Aorta (tissue), 5 donors: ENCODE data around the gene FAM236B. TPM values are rescaled to one million over a fixed set of nuclear protein-coding genes. Genes with fewer than 3 reads are reported as not detected.
"Not testable (repeated sequence)": the region's sequence is repeated elsewhere in the genome, so short reads cannot be mapped to it uniquely, and the experiment has no call there.

Source experiments
- ATAC-seq: fragments of 200-7000 bp; cut with Tn5 transposase; one replicate; pipeline ENCODE4 v1.9.1; 2022; ENCODE audit warnings: moderate library complexity; ENCODE audit not compliant: low FRiP score
- DNase-seq, 2 donors: peaks; one replicate each; pipeline ENCODE4 v3.0.0-alpha.2; 2020
- H3K27ac ChIP-seq, 2 donors: one replicate each; pipeline ENCODE4 v1.5.1; 2013; ENCODE audit warnings: low read length in 2 of 2, mild to moderate bottlenecking in 2 of 2, moderate library complexity in 2 of 2, control low read depth in 1 of 2, inconsistent platforms in 1 of 2, low read depth in 1 of 2
- H3K27me3 ChIP-seq, 2 donors: one replicate each; pipeline ENCODE4 v1.6.1; 2013; ENCODE audit warnings: control low read depth in 1 of 2, low read length in 1 of 2, mild to moderate bottlenecking in 1 of 2, moderate library complexity in 1 of 2; ENCODE audit not compliant: insufficient read depth in 2 of 2, control insufficient read depth in 1 of 2
- H3K36me3 ChIP-seq, 2 donors: one replicate each; pipeline ENCODE4 v1.6.1; 2013; ENCODE audit warnings: control low read depth in 1 of 2, low read length in 1 of 2, mild to moderate bottlenecking in 1 of 2; ENCODE audit not compliant: insufficient read depth in 2 of 2, control insufficient read depth in 1 of 2
- H3K4me1 ChIP-seq, 2 donors: one replicate each; pipeline ENCODE4 v1.6.1; 2013; ENCODE audit warnings: low read length in 2 of 2, control low read depth in 1 of 2, mild to moderate bottlenecking in 1 of 2, moderate library complexity in 1 of 2; ENCODE audit not compliant: insufficient read depth in 2 of 2, control insufficient read depth in 1 of 2
- H3K4me3 ChIP-seq, 2 donors: one replicate each; pipeline ENCODE4 v1.5.1; 2013; ENCODE audit warnings: low read length in 2 of 2, control low read depth in 1 of 2, mild to moderate bottlenecking in 1 of 2
- H3K9me3 ChIP-seq: one replicate; pipeline ENCODE4 v1.6.1; 2013; ENCODE audit warnings: mild to moderate bottlenecking, low read length; ENCODE audit not compliant: control insufficient read depth
- WGBS, 2 donors: extraction: QIAGEN DNeasy Blood & Tissue Kit; methylation state at CpG; one replicate each; pipeline ENCODE4 v1.1.7; 2013; 5-methylcytosine and 5-hydroxymethylcytosine counted together
- intact Hi-C, 2 donors: fragments of 100-400 bp; cut with DNase I; formaldehyde crosslinking; loops; one replicate each; pipeline versions ENCODE4 v1.14.2 to v1.15.0; 2022
- long read RNA-seq, 2 donors: library from polyadenylated mRNA; unstranded; transcript quantifications; one replicate each; pipeline ENCODE4 v2.0.0, GENCODE V29; 2020 to 2021
- polyA plus RNA-seq, 2 donors: library from polyadenylated mRNA; stranded (reverse); fragments of 200-250 nt; gene quantifications; one replicate each; pipeline ENCODE4 v1.2.3, GENCODE V29; 2013
- total RNA-seq, 2 donors: library from RNA; stranded (reverse); fragmentation: NEBNext Ultra II Directional; extraction: Animal tissue kit (Norgen Biotek cat#: 25700); gene quantifications; one replicate each; pipeline ENCODE4 v1.2.1, GENCODE V29; 2021
- donor health status: healthy with polysubstance abuse.
- donor health status: Bipolar disorder and iron deficiency.
- donor health status: DM: no; HTN: no; CAD: no.
- donor health status: DM: no; HTN: no; CAD: no.
- donor health status: DM: yes; HTN: yes; CAD: no.

Gene FAM236B
- total RNA-seq, result not detected
- not detected for polyA plus RNA-seq
- long read RNA-seq, donor 1, result 0 reads
- long read RNA-seq, donor 2, result 0 reads

- ATAC-seq, intact Hi-C loops: not testable (repeated sequence)
These were observed at the start of gene FAM236B for GRCh38 chrX:72782560-72782959. TSS of gene FAM236B (minus strand) at chrX:72782660. CDS start at chrX:72782560, 100 bp downstream.

GRCh38 chrX:72830701-72831100 lies 48.2 kb upstream of the FAM236B start:
- H3K4me1 ChIP-seq, H3K4me3 ChIP-seq, H3K36me3 ChIP-seq, intact Hi-C loops, ATAC-seq, DNase-seq, H3K9me3 ChIP-seq, H3K27me3 ChIP-seq, H3K27ac ChIP-seq: not testable (repeated sequence)
- no CpG with 5 or more reads among the region's 13 CpGs for WGBS, 2 donors

More at GRCh38 chrX:72782560-72782959, at the start of gene FAM236B:
- H3K9me3 ChIP-seq, H3K27me3 ChIP-seq, H3K36me3 ChIP-seq, DNase-seq, H3K27ac ChIP-seq, H3K4me1 ChIP-seq, H3K4me3 ChIP-seq: not testable (repeated sequence)
- no CpG with 5 or more reads among the region's 15 CpGs for WGBS, 2 donors

GRCh38 chrX:72808110-72808509 lies 25.6 kb upstream of the FAM236B start, which contains the start of gene FAM236D:
TSS of gene FAM236D (minus strand) at chrX:72808210. CDS start at chrX:72808110, 100 bp downstream.
- H3K9me3 ChIP-seq, DNase-seq, H3K27me3 ChIP-seq, H3K27ac ChIP-seq, H3K36me3 ChIP-seq, H3K4me3 ChIP-seq, intact Hi-C loops, H3K4me1 ChIP-seq, ATAC-seq: not testable (repeated sequence)
- no CpG with 5 or more reads among the region's 13 CpGs for WGBS, 2 donors

- H3K36me3 ChIP-seq, H3K4me1 ChIP-seq, H3K27me3 ChIP-seq, intact Hi-C loops, ATAC-seq, DNase-seq, H3K9me3 ChIP-seq, H3K4me3 ChIP-seq, H3K27ac ChIP-seq: not testable (repeated sequence)
- 97 to 100% methylated on average over 1 of the region's 3 CpGs for WGBS, 2 donors
These were observed 7.9 kb upstream of the FAM236B start for GRCh38 chrX:72790390-72790789.

- WGBS, 2 donors, result no CpG with 5 or more reads among the region's 1 CpG
- intact Hi-C loops, H3K36me3 ChIP-seq, H3K27me3 ChIP-seq, H3K4me1 ChIP-seq, H3K27ac ChIP-seq, H3K9me3 ChIP-seq, DNase-seq, H3K4me3 ChIP-seq, ATAC-seq: not testable (repeated sequence)
These were observed 5.7 kb upstream of the FAM236B start for GRCh38 chrX:72788142-72788541.

DNA sequence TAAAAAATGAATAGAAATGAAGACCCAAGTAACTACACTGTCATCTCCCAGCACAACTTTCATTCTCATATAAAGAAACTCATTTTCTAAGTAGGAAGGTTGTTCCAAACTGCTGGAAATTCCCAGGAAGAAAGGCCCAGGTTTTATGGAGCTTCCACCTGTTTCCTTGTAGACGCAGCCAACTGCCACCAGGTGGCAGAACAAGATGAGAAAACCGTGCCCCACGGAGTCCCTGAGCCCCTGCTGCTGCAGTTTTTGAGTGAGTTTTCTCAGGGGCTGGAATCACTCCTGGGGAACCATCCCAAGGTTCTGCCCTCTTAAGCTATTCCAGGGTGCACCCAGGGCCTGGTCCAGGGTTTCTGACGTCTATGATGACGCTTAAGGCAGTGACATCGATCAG lies 1.5 kb upstream of the FAM236B start:
- H3K4me3 ChIP-seq, intact Hi-C loops, H3K9me3 ChIP-seq, DNase-seq, ATAC-seq, H3K27me3 ChIP-seq, H3K36me3 ChIP-seq, H3K4me1 ChIP-seq, H3K27ac ChIP-seq: not testable (repeated sequence)
- no CpG with 5 or more reads among the region's 6 CpGs for WGBS, 2 donors

- H3K36me3 ChIP-seq, H3K27me3 ChIP-seq, H3K9me3 ChIP-seq, H3K27ac ChIP-seq, H3K4me1 ChIP-seq, ATAC-seq, H3K4me3 ChIP-seq, DNase-seq, intact Hi-C loops: not testable (repeated sequence)
- no CpG with 5 or more reads among the region's 8 CpGs for WGBS, 2 donors
These were observed 991 bp upstream of the FAM236B start for GRCh38 chrX:72783365-72783936.

DNA sequence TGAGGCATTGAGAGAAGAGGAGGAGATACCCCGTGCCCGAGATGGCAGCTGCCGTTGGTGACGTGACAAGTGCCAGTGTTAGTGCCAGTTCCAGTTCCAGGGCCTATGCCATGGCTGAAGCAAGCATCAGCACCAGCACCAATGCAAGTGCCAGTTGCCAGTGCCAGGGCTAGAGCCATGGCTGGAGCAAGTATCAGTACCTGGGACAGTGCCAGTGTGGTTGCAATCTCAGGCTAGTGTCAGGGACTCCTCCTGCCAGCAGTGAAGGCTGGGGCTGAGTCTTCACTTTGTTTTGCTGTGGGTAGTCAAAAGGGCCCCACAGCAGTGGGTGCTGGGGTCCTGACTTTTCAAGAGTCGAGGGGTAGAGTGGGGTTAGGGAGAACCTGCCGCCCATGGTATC lies 4.3 kb downstream of the FAM236B start:
- H3K36me3 ChIP-seq, H3K27me3 ChIP-seq, H3K9me3 ChIP-seq, intact Hi-C loops, ATAC-seq, H3K27ac ChIP-seq, H3K4me1 ChIP-seq, DNase-seq, H3K4me3 ChIP-seq: not testable (repeated sequence)
- no CpG with 5 or more reads among the region's 6 CpGs for WGBS, 2 donors

GRCh38 chrX:72777467-72777790 lies 5.0 kb downstream of the FAM236B start:
- H3K9me3 ChIP-seq, H3K27me3 ChIP-seq, H3K4me3 ChIP-seq, intact Hi-C loops, H3K36me3 ChIP-seq, DNase-seq, H3K27ac ChIP-seq, ATAC-seq, H3K4me1 ChIP-seq: not testable (repeated sequence)
- no CpG with 5 or more reads among the region's 15 CpGs for WGBS, 2 donors
